Measurements from ENCODE around the gene BBOF1.

BBOF1 gene

GRCh38 chr14:74029136-74029535, 10.0 kb downstream of the BBOF1 start:
- ChIA-PET CTCF (no interaction called here), POLR2A (no interaction called here)
- no peak for TF ChIP-seq FOXK2 (IDR thresholded peaks at IDR 0.05)
- no peak for TF ChIP-seq FOXM1 (IDR thresholded peaks at IDR 0.05; ENCODE audit: borderline replicate concordance)
- no peak for TF ChIP-seq LEF1 (IDR thresholded peaks at IDR 0.05; ENCODE audit: borderline replicate concordance)
- DNase-seq (ENCODE audit: extremely low spot score): no peak

- ChIA-PET POLR2A (no interaction called here), CTCF (no interaction called here)
Observed at GRCh38 chr14:74034572-74034971, 15.4 kb downstream of the BBOF1 start.

GRCh38 chr14:74035556-74035955, 16.4 kb downstream of the BBOF1 start:
- ChIA-PET CTCF (interaction anchor here (0.6 kb wide), 1 partner anchor 136 kb away, joined by 3 read pairs; no protein-coding TSS in a partner anchor), POLR2A (interaction anchor here (0.6 to 1.0 kb wide), 2 partner anchors 16 to 184 kb away, joined by 3 to 4 read pairs; partner anchors contain the start of genes BBOF1, ENTPD5 and PTGR2)
- DNase-seq (ENCODE audit: extremely low spot score): no peak
- TF ChIP-seq FOXK2 (IDR thresholded peaks at IDR 0.05): no peak
- TF ChIP-seq ZNF384 (IDR thresholded peaks at IDR 0.05): no peak
- no peak for TF ChIP-seq ARNT (IDR thresholded peaks at IDR 0.05)
- no peak for TF ChIP-seq FOXM1 (IDR thresholded peaks at IDR 0.05; ENCODE audit: borderline replicate concordance)
- TF ChIP-seq NFRKB (IDR thresholded peaks at IDR 0.05): no peak
- TF ChIP-seq BHLHE40 (IDR thresholded peaks at IDR 0.05; ENCODE audit: borderline replicate concordance): no peak
- TF ChIP-seq SP1 (IDR thresholded peaks at IDR 0.05): no peak
- TF ChIP-seq ELF4 (IDR thresholded peaks at IDR 0.05): no peak
- no peak for TF ChIP-seq HDGF (IDR thresholded peaks at IDR 0.05; ENCODE audit: borderline replicate concordance)
- TF ChIP-seq PKNOX1 (IDR thresholded peaks at IDR 0.05): no peak
- TF ChIP-seq LEF1 (IDR thresholded peaks at IDR 0.05; ENCODE audit: borderline replicate concordance): no peak
- TF ChIP-seq L3MBTL2 (conservative IDR thresholded peaks at IDR 0.05): no peak
- no peak for TF ChIP-seq FOXA1 (IDR thresholded peaks at IDR 0.05)
- TF ChIP-seq SUZ12 (IDR thresholded peaks at IDR 0.05): no peak
- TF ChIP-seq TARDBP (IDR thresholded peaks at IDR 0.05): no peak
- no peak for TF ChIP-seq CTBP1 (IDR thresholded peaks at IDR 0.05; ENCODE audit: borderline replicate concordance)

More at GRCh38 chr14:74034572-74034971, 15.4 kb downstream of the BBOF1 start:
- no peak for DNase-seq (ENCODE audit: extremely low spot score)
- TF ChIP-seq ARNT (IDR thresholded peaks at IDR 0.05) (no peak), LEF1 (IDR thresholded peaks at IDR 0.05; ENCODE audit: borderline replicate concordance) (no peak), TARDBP (IDR thresholded peaks at IDR 0.05) (no peak)

- TF ChIP-seq ARNT (IDR thresholded peaks at IDR 0.05) (no peak), FOXM1 (IDR thresholded peaks at IDR 0.05; ENCODE audit: borderline replicate concordance) (no peak), CTBP1 (IDR thresholded peaks at IDR 0.05; ENCODE audit: borderline replicate concordance) (no peak), ZNF384 (IDR thresholded peaks at IDR 0.05) (no peak), ELF4 (IDR thresholded peaks at IDR 0.05) (no peak), HDGF (IDR thresholded peaks at IDR 0.05; ENCODE audit: borderline replicate concordance) (no peak), TARDBP (IDR thresholded peaks at IDR 0.05) (no peak), FOXK2 (IDR thresholded peaks at IDR 0.05) (no peak)
- peak; percentile 33 for DNase-seq (ENCODE audit: extremely low spot score)
- CTCF ChIA-PET: interaction anchor here (0.7 kb wide), 1 partner anchor 309 kb away, joined by 4 read pairs; no protein-coding TSS in a partner anchor
- POLR2A ChIA-PET: no interaction called here
Observed at GRCh38 chr14:74038020-74038859, 19.1 kb downstream of the BBOF1 start.

GRCh38 chr14:74042296-74042695, 23.1 kb downstream of the BBOF1 start:
- ChIA-PET CTCF (no interaction called here), POLR2A (no interaction called here)
- no peak for DNase-seq (ENCODE audit: extremely low spot score)
- TF ChIP-seq FOXK2 (IDR thresholded peaks at IDR 0.05) (no peak), LEF1 (IDR thresholded peaks at IDR 0.05; ENCODE audit: borderline replicate concordance) (no peak), ELF4 (IDR thresholded peaks at IDR 0.05) (no peak), NFRKB (IDR thresholded peaks at IDR 0.05) (no peak), SUZ12 (IDR thresholded peaks at IDR 0.05) (no peak)

GRCh38 chr14:74045522-74045921, 26.4 kb downstream of the BBOF1 start:
- CTCF ChIA-PET: no interaction called here
- POLR2A ChIA-PET: no interaction called here
- DNase-seq (ENCODE audit: extremely low spot score): no peak
- TF ChIP-seq CTBP1 (IDR thresholded peaks at IDR 0.05; ENCODE audit: borderline replicate concordance): no peak
- no peak for TF ChIP-seq FOXK2 (IDR thresholded peaks at IDR 0.05)
- no peak for TF ChIP-seq PKNOX1 (IDR thresholded peaks at IDR 0.05)
- no peak for TF ChIP-seq HDGF (IDR thresholded peaks at IDR 0.05; ENCODE audit: borderline replicate concordance)
- no peak for TF ChIP-seq ELF4 (IDR thresholded peaks at IDR 0.05)
- no peak for TF ChIP-seq ARNT (IDR thresholded peaks at IDR 0.05)
- TF ChIP-seq FOXM1 (IDR thresholded peaks at IDR 0.05; ENCODE audit: borderline replicate concordance): no peak
- TF ChIP-seq SUZ12 (IDR thresholded peaks at IDR 0.05): no peak
- TF ChIP-seq FOXA1 (IDR thresholded peaks at IDR 0.05): no peak
- TF ChIP-seq L3MBTL2 (conservative IDR thresholded peaks at IDR 0.05): no peak
- TF ChIP-seq BHLHE40 (IDR thresholded peaks at IDR 0.05; ENCODE audit: borderline replicate concordance): no peak

- ChIA-PET CTCF (interaction anchor here (1.4 kb wide), 1 partner anchor 13 kb away, joined by 3 read pairs; no protein-coding TSS in a partner anchor), POLR2A (no interaction called here)
- no peak for TF ChIP-seq BHLHE40 (IDR thresholded peaks at IDR 0.05; ENCODE audit: borderline replicate concordance)
- no peak for TF ChIP-seq FOXA1 (IDR thresholded peaks at IDR 0.05)
- TF ChIP-seq SP1 (IDR thresholded peaks at IDR 0.05): no peak
- TF ChIP-seq HDGF (IDR thresholded peaks at IDR 0.05; ENCODE audit: borderline replicate concordance): no peak
- TF ChIP-seq PKNOX1 (IDR thresholded peaks at IDR 0.05): no peak
- no peak for TF ChIP-seq FOXK2 (IDR thresholded peaks at IDR 0.05)
- TF ChIP-seq SUZ12 (IDR thresholded peaks at IDR 0.05): no peak
- TF ChIP-seq CTBP1 (IDR thresholded peaks at IDR 0.05; ENCODE audit: borderline replicate concordance): no peak
- no peak for TF ChIP-seq ELF4 (IDR thresholded peaks at IDR 0.05)
- peak; percentile 17 for DNase-seq (ENCODE audit: extremely low spot score)
Observed at GRCh38 chr14:74048281-74048680, 29.1 kb downstream of the BBOF1 start.

Measured in HEK293T (cell line).